ENCODE measurements around the gene SLC44A4.
"Not testable (repeated sequence)": the region's sequence is repeated elsewhere in the genome, so short reads cannot be mapped to it uniquely, and the experiment has no call there.

SLC44A4 gene

DNA sequence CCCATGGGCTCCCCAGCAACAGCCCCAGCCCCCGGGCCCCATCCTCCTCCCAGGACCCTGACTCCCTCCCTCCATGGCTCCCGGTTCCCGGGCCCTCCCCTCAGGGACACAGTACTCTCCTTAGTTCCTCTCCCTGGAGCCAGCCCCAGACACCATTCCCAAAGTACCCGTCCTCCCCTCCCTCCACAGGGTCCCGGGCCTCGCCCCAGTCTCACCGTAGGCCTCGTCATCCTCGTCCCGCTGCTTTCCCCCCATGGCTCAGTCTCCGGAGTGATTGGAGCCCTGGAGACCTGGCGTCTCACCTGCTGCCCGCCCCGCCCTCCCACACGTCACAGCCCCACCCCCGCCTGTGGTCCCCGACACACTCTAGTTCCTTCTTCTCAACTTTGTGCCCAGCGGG lies at the start of gene SLC44A4:
Gene SLC44A4 (minus strand): TSS at position 272 of the 400 bp plus-strand sequence. CDS start 17 bp downstream, at position 255.
- no peak for DNase-seq

- DNase-seq: no peak
Observed at GRCh38 chr6:31928672-31928939, 49.8 kb upstream of the SLC44A4 start.

DNA sequence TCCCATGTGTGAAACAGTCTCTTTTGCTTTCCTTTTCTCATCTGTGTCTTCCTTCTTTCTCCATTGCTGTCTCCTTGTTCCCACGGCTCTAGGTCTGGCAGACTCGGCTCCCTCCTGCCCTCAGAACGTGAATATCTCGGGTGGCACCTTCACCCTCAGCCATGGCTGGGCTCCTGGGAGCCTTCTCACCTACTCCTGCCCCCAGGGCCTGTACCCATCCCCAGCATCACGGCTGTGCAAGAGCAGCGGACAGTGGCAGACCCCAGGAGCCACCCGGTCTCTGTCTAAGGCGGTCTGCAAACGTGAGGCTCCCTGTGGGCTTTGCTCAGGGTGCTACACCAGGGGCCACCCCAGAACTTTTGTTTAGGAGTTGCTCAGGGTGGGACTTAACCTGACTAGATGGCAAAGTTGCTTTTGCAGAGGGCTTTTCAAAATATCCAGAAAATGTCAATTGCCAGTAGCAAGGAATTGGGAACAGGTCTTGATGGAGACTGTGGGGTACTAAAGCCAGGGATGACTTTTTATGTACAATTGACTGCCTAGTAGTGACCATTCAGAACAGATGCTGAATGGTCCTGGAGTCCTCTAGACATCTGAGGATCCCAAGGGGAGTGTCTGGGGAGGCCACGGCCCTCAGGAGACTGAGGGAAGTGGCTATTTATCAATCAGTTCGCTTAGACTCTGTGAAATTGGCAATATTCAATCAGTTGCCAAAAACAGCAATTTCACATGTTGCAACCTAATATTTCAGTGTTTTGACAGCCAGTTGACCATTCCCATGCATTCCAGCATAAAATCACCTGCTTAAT lies 49.3 kb upstream of the SLC44A4 start:
- no peak for DNase-seq

DNA sequence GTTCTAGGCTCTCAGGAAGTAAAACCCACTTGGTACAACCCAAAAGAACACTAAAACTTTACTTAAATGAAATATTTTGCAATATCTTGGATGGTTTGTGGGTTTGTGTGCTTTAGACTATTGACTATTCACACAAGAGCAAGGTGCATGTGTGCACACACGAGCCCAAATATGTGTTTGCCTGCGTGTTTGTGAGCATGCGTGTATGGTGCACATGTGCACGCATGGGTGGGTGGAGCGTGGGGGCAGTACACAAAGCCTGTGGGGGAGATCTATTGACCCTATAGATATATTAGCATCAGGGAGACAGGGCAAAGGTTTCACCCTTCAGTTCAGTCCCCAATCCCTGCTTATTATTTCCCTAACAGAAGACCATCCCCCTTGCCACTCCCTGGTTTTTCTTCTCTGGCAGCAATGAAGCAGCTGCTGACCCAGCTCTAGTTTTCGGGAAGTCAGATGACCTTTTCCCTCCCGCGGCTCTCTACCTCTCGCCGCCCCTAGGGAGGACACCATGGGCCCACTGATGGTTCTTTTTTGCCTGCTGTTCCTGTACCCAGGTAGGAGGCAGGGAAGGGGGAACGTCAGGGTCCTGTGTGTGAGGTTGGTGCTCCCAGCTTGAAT lies 48.6 kb upstream of the SLC44A4 start, which contains the start of gene C2:
Gene C2 (plus strand): TSS at position 476 of the 621 bp plus-strand sequence. CDS start 36 bp downstream, at position 512.
- DNase-seq: no peak

- peak; percentile 58 for DNase-seq
Observed at GRCh38 chr6:31922942-31923341, 44.1 kb upstream of the SLC44A4 start.

DNA sequence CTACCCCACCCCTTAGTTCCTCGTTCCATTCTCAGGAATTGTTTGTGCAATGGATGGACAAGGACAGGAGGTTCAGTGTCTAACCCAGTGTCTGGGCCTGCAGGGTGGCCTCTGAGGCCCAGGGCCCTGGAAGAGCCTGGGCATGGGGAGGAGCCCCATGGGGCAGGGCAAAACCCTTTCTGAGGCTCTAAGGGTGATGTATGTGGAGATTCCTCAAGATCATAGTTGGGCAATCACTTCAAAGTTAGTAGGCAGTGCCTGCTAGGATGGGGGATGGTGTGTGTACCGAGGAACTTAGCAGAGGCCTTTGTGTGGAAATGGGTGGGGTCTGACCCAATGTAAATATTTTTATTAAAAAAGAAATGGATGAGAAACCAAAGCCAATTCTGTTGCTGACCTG lies 42.0 kb upstream of the SLC44A4 start:
- no peak for DNase-seq

DNA sequence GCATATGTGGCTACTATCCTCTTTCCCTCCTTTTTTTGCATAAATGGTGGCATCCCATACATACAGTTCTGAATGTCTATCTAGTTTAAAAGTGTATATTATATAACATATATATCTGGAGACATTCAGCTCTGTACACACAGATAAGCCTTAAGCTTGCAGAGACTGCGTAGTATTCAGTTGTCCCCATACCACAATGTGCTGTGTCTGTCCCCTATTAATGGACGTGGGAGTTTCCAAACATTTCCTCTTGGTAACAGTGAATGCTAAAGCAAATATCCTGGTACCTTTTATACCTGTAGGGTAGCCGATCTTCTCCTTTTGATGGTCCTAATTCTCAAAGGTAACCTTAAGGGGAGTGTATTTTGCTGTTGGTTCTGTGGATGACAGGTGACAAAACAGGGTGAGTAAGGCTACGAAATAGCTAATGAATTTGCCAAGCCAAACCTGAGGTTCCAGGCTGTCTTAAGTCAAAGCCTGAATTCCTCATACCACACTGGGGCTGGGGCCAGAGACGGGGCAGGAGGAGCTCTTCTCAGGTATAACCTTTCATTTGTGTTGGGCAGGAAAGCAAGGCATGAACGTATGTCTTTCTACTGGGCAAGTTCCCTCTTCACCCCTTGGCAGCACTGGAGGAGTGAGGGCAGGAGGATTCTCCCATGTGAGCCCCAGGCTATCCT lies 41.0 kb upstream of the SLC44A4 start:
- peak; percentile 30 for DNase-seq

DNA sequence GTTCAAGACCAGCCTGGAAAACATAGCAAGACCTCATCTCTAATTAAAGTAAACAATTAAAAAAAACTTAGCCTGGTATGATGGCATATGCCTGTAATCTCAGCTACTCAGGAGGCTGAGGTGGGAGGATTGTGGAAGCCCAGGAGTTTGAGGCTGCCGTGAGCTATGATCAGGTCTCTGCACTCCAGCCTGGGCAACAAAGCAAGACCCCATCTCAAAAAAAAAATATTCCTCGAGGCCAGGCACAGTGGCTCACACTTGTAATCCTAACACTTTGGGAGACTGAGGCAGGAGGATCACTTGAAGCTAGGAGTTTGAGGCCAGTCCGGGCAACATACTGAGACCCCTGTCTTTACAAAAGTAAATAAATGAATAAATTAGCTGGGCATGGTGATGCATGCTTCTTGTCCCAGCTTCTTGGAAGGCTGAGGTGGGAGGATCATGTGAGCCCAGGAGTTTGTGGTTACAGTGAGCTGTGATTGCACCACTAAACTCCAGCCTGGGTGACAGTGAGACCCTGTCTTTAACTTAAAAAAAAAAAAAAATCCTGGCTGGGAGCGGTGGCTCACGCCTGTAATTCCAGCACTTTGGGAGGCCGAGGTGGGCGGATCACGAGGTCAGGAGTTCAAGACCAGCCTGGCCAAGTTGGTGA lies 39.4 kb upstream of the SLC44A4 start:
- DNase-seq: no peak

DNA sequence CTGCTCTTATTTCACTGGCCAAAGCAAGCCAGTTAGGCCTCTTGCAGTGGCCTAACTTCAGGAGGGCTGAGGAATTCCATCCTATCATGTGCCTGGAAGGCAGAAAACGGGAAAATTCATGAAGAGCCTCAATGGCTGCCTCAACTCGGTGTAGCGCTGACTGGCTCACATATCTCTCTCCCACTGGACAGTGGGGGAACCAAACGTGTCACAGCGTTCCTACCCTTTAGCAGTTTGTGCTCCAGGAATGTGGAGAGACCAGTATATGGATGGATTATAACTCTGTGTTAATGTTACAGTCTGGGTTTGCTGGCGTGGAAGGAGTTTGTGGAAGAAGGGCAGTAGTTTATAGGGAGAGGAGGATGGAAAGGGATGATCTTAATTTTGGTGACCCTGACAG lies 37.0 kb upstream of the SLC44A4 start:
- no peak for DNase-seq

DNA sequence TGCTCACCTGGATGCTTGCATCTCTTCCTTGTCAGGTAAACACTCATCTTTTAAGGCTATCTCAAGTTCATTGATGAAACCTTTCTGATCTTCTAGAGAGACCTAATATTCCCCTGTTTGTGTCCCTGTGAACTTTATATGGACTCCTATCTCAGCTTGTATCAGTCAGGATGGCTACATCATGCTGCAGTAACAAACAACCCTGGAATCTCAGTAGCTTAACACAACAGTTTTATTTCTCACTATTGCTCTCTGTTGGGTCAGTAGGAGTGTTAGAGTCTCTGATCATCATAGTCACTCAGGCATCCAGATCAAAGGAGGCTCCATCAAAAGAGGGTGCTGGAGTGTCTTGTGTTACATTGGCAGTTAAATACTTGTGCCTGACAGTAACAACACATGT lies 36.6 kb upstream of the SLC44A4 start:
- no peak for DNase-seq

DNA sequence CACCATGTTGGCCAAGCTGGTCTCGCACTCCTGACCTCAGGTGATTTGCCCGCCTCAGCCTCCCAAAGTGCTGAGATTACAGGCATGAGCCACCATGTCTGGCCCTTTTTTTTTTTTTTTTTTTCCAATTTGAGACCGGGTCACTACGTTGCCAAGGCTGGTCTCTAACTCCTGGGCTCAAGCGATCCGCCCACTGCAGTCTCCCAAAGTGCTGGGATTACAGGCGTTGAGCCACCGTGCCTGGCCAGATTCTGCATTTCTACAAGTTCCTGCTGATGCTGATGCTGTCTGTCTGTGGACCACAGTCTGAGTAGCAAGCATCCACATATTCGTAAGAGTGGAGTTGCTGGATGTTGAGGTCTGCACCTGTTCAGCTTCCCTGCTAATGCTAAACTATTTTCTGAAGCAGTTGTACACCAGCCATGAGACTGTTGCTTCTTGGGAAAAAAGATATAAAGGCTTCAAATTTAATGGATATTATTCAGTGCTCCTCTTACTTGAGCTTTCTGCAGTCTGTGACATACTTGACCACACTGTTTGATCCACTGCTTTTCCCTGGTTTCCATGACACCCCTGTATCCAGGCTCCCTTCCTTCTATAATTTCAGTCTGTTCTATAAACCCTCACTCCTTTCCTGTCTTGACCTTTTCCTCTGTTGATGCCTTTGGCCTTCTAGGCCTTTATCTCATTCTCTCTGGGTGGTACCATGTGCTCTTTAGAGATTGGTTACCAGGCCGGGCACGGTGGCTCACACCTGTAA lies 33.2 kb upstream of the SLC44A4 start:
- no peak for DNase-seq

GRCh38 chr6:31909298-31909697 lies 30.5 kb upstream of the SLC44A4 start:
- not testable (repeated sequence) for DNase-seq

- DNase-seq: no peak
Observed at GRCh38 chr6:31908791-31909190, 30.0 kb upstream of the SLC44A4 start.

DNA sequence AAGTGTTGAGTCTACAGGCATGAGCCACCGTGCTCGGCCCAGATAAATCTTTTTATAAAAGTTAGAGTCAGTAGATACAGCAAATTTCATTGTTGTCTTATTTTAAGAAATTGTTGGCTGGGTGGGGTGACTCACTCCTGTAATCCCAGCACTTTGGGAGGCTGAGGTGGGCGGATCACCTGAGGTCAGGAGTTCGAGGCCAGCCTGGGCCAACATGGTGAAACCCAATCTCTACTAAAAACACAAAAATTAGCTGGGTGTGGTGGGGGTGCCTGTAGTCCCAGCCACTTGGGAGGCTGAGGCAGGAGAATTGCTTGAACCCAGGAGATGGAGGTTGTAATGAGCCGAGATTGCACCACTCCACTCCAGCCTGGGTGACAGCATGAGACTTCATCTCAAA lies 29.5 kb upstream of the SLC44A4 start:
- DNase-seq: not testable (repeated sequence)

DNA sequence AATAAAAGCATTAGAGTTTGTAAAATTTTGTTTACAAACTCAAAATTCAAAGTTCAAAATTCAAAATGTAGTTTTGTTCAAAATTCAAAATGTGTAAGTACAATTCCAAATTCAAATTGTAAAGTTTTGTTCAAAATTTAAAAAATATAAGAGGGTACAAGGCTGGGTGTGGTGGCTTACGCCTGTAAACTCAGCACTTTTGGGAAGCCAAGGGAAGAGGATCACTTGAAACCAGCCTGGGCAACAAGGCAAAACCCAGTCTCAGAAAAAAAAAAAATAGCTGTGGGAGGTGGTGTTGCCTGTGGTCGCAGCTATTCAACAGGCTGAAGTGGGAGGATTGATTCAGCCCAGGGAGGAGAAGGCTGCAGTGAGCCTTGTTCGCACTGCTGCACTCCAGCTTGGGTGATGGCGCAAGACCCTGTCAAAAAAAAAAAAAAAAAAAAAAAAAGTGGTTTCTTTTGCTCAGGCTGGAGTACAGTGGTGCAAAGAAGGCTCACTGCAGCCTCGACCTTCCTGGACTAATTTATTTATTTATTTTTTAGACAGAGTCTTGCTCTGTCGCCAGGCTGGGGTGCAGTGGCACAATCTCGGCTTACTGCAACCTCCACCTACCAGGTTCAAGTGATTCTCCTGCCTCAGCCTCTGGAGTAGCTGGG lies 28.5 kb upstream of the SLC44A4 start:
- peak; percentile 82 for DNase-seq

GRCh38 chr6:31906727-31907126 lies 27.9 kb upstream of the SLC44A4 start:
- DNase-seq: not testable (repeated sequence)

DNA sequence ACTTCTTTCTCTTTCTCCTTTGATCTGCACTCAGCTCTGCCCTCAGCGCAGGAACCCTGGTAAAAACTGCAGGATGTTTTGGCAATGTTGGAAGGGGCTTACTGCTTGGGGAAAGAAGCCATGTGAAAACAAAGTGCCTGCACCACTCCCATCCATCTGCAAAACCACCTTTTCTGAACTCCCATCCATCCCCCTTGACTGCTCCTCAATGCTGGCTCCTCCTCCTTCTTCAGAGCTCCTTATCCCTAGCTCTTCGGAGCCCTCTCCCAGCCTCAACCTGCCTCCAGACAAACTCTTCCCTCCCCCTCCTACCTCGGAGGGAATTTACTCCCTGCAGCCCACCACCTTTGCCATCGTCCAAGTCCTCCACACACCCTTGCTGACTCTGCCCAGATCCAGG lies 27.3 kb upstream of the SLC44A4 start:
- DNase-seq: no peak

DNA sequence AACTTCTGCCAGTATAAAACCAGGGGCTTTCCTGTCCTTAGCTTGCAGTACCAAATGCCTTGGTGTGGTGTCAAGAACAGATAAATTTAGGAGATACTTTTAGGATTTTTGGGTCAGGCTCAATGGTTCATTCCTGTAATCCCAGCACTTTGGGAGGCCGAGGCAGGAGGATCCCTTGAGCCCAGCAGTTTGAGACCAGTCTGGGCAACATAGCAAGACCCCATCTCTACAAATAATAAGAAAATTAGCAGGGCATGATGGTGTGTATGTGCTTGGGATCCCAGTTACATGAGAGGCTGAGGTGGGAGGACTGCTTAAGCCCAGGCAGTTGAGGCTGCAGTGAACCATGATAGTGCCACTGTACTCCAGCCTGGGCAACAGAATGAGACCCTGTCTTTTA lies 26.2 kb upstream of the SLC44A4 start:
- DNase-seq: no peak

DNA sequence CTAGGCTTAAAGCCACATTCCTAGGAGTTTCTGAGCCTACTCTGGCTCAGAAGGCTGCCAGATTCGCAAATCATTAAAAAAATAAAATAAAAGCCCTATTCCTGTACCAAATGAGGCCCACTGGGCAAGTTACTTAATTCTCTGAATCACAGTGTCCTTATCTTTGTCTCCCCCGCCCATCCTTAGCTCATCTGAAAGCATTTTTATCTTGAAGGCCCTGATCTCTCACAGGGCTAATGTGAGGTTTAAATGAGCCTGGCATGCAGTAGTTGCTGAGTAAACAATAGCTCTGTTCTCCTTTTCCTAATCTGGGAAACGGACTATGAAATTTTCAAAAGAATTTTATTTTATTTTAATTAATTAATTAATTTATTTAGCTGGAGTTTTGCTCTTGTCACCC lies 25.2 kb upstream of the SLC44A4 start:
- peak; percentile 63 for DNase-seq

GRCh38 chr6:31901953-31902643 lies 23.3 kb upstream of the SLC44A4 start, which contains the start of gene ZBTB12:
Gene ZBTB12, minus strand, starts transcription at chr6:31902086. Its CDS starts 781 bp downstream, at chr6:31901305.
- DNase-seq: peak; percentile 96

GRCh38 chr6:31901415-31901952 lies 22.7 kb upstream of the SLC44A4 start:
- DNase-seq: peak; percentile 86
